ENCODE results near the gene RIT1.
"Not testable (repeated sequence)": the region's sequence is repeated elsewhere in the genome, so short reads cannot be mapped to it uniquely, and the experiment has no call there.

The RIT1 gene

DNA sequence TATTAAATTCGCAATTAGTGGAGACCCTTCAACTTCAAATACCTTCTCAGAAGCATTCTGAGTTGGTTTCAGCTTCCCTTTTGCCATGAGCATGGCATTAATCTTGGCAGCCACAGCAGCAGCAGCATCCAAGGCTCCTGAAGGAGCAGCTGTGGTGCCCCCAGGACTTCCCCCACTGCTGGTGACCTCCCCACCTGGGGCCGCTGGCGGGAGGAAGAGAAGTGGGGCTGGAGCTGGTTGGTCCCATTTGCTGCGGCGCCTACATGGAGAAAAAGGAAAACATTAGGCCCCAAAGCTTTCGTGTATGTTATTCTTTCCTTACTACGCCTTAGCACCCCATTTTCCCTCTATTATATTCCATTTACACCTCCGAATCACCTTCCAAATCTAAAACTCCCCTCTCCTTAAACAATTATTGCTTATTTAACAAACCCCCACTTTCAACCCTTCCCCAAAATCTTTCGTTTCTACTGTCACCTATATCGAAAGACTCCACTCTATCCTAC is 22.5 kb upstream of the RIT1 start:
- no peak for DNase-seq (ENCODE audit: low read depth in 2 of 2)

DNA sequence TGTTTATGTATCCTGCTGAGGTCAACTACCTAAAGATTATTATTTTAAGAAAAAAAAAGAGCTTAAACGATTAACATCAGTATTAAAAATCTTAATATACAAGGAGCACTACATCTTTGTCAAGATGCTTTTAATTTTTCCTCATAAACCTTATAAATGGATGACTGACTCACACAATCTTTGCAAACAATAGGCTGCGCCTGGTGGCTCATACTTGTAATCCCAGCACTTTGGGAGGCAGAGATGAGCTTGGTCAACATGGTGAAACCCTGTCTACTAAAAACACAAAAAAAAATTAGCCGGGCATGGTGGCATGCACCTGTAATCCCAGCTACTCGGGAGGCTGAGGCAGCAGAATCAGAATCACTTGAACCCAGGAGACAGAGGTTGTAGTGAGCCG is 21.3 kb upstream of the RIT1 start:
- no peak for DNase-seq (ENCODE audit: low read depth in 2 of 2)

DNA sequence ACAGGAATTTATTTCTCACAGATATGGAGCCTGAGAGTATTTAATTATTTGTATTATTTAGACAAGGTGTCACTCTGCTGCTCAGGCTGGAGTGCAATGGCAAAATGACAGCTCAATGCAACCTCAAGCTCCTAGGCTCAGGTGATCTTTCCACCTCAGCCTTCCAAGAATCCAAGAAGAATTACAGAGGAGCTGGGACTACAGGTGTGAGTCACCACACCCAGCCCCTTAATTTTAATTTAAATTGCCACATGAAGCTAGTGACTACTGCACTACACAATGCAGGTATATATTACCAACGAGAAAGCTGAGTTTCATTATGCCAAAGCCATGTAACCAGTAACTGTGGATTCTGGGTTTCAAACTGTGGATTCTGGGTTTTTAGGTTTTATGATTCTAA is 20.9 kb upstream of the RIT1 start:
- no peak for DNase-seq (ENCODE audit: low read depth in 2 of 2)

DNA sequence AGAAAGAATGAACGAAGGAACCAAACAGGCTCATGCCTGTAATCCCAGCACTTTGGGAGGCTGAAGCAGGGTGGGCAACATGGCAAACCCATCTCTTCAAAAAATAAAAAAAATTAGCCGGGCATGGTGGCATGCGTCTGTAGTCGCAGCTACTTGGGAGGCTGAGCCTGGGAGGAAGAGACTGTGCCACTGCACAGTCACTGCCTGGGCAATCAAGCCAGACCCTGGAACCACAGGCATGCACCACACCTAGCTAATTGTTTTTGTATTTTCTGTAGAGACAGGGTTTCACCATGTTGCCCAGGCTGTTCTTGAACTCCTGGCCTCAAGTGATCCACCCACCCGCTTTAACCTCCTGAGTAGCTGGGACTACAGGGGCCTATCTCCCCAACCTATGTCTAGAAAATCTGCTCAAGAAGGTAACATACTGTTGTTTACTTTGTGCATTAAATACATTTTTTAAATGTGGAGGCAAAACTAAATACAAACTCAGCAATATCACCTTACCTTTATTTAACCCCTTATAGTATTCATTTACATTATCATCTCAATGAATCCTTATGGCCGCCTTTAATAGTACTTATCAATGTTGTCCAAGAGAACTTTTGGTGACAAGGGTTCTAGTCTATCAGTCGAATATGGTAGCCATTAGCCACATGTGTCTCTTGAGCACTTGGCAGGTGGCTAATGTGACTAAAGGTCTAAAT is 20.3 kb upstream of the RIT1 start:
- no peak for DNase-seq (ENCODE audit: low read depth in 2 of 2)

DNA sequence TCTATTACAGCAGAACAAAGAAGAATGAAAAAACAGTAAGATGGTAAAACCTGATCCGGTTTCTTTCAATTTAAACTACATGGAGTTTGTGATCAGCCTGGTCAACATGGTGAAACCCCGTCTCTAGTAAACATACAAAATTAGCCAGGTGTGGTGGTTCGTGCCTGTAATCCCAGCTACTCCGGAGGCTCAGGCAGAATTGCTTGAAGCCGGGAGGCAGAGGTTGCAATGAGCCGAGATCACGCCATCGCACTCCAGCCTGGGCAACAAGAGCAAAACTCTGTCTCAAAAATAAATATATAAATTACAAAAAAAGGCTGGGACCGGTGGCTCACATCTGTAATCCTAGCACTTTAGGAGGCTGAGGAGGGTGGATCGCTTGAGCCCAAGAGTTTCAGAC is 19.6 kb upstream of the RIT1 start:
- not testable (repeated sequence) for DNase-seq (ENCODE audit: low read depth in 2 of 2)

DNA sequence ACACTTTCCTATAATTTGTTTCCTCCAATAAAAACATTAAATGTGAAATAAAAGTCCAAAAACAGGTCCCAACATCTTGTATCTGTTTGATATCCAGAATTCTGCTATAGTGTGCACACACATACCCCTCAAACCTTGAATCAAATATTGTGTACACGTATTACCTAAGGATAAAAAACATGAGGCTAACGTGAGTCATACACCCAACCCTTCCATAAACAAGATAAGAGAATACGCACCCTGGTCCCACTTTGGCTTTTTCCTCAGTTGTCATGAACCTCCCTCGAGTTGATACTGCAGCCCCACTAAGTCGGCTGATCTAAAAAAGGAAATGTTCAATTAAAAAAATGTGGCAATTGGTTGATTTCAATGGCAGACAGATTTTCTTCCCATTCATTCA is 17.9 kb upstream of the RIT1 start:
- DNase-seq (ENCODE audit: low read depth in 2 of 2) = no peak

DNA sequence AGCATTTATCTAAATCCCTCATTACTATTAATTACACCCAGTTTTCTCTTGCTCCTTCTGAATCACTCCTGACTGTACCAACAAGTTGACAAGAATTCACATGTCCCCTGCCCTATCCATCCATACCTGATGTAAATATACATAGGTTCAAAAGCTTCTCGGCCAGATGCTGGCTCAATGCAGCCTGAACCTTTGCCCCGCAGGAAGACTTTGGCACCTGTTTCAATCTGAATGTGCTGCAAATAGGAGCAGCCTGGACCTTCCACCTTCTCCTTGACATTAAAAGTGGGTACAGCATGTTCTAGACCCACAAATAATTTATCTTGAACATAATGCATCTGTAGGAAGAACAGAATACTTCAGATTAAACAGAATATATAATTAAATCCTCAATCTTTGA is 14.4 kb upstream of the RIT1 start:
- DNase-seq (ENCODE audit: low read depth in 2 of 2) = no peak

DNA sequence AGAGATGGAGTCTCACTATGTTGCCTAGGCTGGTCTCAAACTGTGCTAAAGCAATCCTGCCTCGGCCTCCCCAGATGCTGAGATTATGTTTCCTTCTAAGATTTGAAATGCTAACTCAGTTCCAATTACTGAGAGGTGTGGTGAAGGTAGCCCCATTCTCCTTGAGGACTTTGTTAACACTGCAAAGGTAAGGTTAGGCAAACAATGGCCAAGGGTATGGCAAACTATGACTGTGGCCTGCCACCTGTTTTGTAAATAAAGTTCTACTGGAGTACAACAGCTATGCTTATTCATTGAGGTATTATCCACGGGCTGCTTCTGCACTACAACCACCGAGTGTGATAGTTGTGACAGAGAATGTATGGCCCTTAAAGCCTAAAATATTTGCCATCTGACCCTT is 9.6 kb upstream of the RIT1 start:
- DNase-seq (ENCODE audit: low read depth in 2 of 2) = no peak

DNA sequence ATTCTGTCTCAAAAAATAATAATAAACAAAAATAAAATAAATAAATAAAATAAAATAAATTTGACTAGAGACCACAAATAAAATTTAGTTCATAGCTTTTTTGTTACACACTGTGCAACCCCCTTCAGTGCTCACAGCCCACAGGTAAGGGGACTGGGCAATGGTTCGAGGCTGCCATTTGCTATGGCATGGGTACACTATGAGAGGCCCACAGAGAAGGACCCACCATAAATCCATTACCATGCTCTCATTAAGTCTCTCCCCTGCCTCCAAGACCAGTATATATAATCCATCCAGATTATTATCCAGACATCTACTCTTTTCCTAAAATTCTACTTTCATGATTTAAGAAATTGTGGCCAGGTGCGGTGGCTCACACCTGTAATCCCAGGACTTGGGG is 8.7 kb upstream of the RIT1 start:
- no peak for DNase-seq (ENCODE audit: low read depth in 2 of 2)

DNA sequence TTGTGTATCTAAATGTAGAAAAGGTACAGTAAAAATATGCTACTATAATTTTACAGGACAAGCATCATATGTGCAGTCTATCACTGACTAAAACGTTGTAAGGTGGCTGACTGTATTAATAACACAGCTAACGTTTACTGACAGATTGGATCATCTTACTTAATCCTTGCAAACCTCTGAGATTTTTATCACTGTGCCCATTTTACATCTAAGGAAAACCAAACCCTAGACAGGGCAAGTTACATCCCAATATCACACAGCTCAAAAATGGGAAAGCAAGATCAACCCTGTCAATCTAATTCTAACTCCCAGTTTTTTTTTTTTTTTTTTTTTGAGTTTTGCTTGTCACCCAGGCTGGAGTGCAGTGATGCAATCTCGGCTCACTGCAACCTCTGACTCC is 7.5 kb upstream of the RIT1 start:
- no peak for DNase-seq (ENCODE audit: low read depth in 2 of 2)

DNA sequence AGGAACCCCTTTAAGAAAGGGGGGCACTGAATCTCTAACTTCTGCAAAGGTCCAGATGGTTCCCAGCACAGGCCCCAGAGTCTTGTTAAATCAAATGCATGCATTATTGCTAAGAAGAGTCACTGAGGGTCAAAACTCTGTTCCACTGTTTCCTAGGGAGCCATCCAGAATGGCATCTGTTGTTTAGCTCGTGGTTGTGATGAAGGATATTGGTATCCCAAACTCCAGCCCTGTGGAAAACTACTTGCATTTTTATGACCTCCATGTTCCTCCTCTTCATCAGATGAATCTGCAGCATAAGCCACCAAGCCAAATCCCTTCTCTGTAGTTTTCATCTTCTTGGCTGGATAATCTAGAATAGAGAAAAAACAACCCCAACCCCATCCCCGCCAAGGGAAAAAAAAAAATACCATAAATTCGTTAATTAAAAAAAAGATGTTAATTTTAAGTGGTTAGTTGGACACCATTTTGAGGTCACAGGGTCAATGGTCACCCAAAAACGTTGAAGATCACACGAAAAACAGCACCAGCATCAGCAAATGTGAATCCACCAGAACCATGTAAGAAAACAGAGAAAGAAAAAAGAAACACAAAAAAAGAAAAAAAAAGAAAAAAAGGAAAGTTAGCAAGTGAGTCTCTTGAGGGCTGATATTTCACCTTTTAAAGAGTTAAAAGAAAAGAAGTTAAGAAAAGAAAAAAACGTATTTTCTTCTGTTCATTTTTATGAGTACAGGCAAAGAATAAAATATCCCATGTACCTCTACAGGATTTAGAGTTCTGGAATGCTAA is 3.0 kb upstream of the RIT1 start:
- no peak for DNase-seq (ENCODE audit: low read depth in 2 of 2)

DNA sequence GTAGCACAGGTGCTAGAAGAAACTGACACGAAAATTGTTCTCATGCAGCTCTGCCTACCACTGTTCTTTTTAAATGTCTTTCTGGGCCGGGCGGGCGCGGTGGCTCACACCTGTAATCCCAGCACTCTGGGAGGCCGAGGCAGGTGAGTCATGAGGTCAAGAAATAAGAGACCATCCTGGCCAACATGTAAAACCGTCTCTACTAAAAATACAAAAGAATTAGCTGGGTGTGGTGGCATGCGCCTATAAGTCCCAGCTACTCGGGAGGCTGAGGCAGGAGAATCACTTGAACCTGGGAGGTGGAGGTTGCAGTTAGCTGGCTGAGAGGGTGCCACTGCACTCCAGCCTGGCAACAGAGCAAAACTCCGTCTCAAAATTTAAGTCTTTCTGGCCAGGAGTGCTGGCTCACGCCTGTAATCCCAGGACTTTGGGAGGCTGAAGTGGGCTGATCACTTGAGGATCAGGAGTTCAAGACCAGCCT is 947 bp upstream of the RIT1 start:
- DNase-seq (ENCODE audit: low read depth in 2 of 2) = no peak

DNA sequence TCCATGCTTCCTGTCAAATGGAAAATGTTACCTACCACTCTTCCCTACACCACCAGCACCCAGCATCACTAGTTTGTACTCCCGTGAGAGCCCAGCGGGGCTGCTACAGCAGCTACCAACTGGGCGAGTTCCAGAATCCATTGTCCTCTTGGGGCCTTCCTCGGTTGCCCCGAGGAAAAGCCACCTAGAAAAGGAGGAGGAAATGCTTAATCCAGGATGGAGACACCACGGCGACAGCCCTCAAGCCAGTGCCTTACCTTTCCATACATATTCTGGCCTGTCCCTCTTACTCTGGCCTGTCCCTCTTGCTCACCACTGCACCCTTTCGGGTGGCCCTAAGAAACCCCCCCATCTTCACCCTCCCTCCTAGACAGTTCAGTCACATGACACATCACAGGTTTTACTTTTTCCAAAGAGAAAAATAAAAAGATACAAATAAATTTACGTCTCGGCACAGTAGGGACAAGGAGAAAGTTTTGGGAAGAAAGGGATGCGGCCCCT is 478 bp downstream of the RIT1 start:
- DNase-seq (ENCODE audit: low read depth in 2 of 2) = no peak

DNA sequence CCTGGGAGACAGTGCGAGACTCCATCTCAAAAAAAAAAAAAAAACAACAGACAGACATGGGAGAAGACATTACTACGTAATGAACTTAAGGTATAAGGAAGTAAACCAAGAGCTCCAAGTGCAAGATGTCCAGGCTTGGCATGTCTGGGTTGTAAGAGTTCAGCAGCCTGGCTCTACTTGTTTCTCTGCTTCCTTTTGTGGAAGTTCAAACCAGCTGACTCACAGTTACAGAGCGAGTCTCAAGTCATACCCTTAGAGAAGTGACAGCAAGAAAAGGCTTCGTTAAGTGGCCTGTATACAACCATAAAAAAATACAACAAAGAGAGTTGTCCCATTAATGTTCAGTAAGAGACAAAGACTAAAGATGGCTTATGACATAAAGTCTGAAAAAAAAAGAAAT is 1.3 kb downstream of the RIT1 start:
- no peak for DNase-seq (ENCODE audit: low read depth in 2 of 2)

DNA sequence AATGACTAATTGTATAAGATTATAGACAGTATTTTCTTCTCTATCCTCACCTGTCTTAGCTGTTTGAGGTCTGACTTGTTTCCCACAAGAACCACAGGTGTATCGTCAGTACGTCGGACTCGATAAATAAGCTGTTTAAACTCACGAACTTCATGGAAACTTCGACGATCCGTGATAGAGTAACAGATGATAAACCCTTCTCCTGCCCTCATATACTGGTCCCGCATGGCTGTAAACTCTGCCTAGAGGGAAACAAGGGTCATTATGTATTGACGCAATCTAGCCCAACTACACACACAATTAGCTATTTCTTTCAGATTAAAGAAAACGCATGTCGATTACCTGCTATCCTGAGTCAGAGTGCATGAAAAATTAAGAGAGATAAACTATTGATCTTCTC is 6.9 kb downstream of the RIT1 start:
- DNase-seq (ENCODE audit: low read depth in 2 of 2) = no peak

DNA sequence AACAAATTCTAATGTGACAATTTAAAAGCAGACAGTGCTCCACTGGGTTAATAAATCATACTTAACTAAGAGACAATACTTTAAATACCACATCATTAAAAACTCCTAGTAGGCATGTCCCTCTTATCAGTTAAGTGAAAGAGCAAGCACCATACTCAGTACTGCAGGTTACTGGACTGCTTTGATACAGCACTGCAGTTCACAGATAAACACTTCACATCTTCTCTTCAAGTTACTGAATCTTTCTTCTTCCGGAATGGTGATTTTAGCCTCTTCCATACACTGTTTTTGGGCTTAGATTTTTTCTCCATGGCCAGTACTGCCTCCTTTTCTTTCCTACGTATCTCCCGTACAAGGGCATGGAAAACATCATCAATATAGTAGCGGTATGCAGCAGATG is 11.0 kb downstream of the RIT1 start:
- DNase-seq (ENCODE audit: low read depth in 2 of 2) = no peak

DNA sequence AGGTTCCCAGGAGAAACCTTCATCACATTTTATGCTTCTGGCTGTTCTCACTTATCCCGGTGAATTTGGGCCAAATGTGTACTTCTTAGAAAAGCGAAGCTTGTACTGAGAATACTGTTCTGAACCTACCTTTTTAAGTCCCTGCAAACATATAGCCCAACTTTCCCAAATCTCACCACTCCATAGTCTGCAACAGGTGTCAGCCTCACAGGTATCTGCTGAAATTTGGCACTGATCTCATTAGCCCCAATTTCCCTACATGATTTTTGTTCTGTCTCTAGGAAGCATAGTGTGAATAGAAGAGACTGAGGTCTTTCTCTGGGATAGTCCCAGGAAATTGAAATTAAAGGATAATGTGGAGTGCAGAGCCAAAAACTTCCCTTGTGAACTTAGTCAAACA is 11.5 kb downstream of the RIT1 start:
- no peak for DNase-seq (ENCODE audit: low read depth in 2 of 2)

DNA sequence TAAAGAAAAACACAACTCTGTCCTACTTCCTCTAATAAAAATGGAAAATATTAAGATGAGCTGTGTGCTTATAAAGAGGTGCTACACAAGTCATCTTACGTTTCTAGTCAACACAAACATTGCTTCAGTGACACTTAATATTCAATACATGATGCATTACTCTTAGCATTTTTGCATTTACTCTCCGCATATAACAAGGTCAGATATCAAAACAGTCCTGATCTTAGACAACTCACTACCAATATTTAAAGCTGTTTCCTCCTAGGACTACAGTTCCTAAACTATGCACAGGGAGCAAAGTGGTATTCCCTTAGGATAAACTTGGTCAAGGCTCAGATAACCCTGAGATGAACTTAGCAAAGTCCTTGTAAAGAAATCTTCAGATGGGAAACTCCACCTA is 12.3 kb downstream of the RIT1 start:
- DNase-seq (ENCODE audit: low read depth in 2 of 2) = no peak

DNA sequence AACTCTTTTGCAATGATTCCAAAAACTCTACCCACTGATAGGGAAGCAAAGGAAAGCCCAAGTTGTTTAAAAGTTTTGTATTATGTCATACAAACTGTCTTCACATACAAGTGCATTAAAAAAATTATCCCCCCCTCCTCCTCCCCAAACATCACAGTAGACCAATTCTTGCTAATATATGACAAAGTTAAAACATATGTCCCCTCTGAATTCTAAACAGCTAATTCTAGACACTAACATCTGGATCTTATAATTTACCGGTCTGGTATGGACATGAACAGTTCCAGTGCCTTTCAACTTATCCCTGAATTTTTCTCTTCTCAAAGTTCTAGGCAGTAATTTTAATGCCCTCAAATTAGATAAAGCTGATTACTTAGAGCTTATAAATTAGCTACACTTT is 13.4 kb downstream of the RIT1 start:
- no peak for DNase-seq (ENCODE audit: low read depth in 2 of 2)

DNA sequence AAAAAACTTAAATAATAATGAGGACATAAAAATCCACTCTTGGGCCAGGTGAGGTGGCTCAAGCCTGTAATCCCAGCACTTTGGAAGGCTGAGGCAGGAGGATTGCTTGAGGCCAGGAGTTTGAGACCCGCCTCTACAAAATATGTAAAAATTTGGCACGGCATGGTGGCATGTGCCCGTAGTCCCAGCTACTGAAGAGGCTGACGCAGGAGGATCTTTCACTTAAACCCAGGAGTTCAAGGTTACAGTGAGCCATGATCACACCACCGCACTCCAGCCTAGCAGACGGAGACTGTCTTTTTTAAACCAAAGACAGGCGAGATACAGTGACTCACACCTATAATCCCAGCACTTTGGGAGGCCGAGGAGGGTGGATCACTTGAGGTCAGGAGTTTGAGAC is 14.7 kb downstream of the RIT1 start:
- DNase-seq (ENCODE audit: low read depth in 2 of 2) = not testable (repeated sequence)

DNA sequence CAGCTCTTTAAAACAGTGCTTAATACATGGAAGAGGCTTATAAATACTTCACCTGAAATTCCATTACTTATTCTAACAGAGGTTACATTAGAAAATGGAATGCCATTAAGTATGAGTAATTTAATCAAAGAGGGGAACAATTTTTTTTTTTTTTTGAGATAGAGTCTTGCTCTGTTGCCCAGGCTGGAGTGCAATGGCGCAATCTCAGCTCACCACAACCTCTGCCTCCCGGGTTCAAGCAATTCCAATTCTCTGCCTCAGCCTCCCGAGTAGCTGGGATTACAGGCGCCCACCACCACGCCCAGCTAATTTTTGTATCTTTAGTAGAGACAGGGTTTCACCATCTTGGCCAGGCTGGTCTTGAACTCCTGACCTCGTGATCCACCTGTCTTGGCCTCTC is 15.5 kb downstream of the RIT1 start:
- DNase-seq (ENCODE audit: low read depth in 2 of 2) = not testable (repeated sequence)

DNA sequence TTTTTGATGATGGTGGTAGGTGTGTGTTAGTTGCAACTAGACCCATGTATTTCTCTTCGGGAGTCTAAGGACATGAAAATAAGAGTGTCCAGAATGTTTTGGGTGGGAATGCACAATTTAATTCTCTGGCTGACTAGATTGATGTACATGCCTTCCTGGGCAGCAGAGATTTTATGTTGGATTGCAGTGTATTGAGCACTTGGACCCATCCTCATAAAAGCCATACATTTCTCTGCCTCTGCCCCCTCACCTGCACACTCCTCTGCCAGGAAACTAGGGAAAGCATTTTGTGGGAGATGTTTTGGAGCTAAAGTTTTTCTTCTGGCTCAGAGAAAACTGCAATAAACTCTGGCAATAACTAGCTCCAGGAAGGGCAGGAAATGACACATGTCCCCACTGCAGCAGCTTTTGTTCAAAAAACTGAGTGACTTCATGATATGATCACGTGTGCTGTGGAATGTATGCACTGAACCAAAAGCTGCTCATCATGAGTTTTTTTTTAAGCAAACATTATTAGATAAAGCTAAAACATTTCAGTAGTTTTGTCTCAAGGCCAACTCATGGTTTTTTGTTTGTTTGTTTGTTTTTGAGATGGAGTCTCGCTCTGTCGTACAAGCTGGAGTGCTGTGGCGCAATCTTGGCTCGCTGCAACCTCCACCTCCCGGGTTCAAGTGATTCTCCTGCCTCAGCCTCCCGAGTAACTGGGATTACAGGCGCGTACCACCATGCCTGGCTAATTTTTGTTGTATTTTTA is 17.6 kb downstream of the RIT1 start:
- no peak for DNase-seq (ENCODE audit: low read depth in 2 of 2)
